OCI-LY1 (cell line): Measurements from ENCODE around the gene PNPLA6.
"Not testable (repeated sequence)": the region's sequence is repeated elsewhere in the genome, so short reads cannot be mapped to it uniquely, and the experiment has no call there.

ENCODE experiments used
- H2AFZ ChIP-seq: fragments of 200-600 bp; sonication (generic), shearing (Covaris generic); 2 replicates; pipeline ENCODE4 v1.6.0; 2014; ENCODE audit warnings: antibody characterized with exemption, mild to moderate bottlenecking, low read length
- H3F3A ChIP-seq: fragments of 200-600 bp; sonication (generic), shearing (Covaris generic); 2 replicates; pipeline ENCODE4 v1.6.0; 2014; ENCODE audit warnings: mild to moderate bottlenecking, antibody characterized with exemption, low read length, moderate library complexity; ENCODE audit not compliant: insufficient read depth
- H3K27ac ChIP-seq: fragments of 200-600 bp; sonication (generic); 2 replicates; pipeline ENCODE4 v1.5.1; 2014; ENCODE audit warnings: low read length, mixed run types, mild to moderate bottlenecking, low read depth; ENCODE audit not compliant: poor library complexity, severe bottlenecking
- H3K27me3 ChIP-seq: fragments of 200-600 bp; sonication (generic); 2 replicates; pipeline ENCODE4 v1.6.0; 2014; ENCODE audit warnings: antibody characterized with exemption, mild to moderate bottlenecking, low read length, moderate library complexity; ENCODE audit not compliant: insufficient read depth
- H3K36me3 ChIP-seq: fragments of 200-600 bp; sonication (generic); 2 replicates; pipeline ENCODE4 v1.6.1; 2014; ENCODE audit warnings: mild to moderate bottlenecking, antibody characterized with exemption, low read length, moderate library complexity, mixed read lengths; ENCODE audit not compliant: insufficient read depth
- H3K4me1 ChIP-seq: fragments of 200-600 bp; sonication (generic); 2 replicates; pipeline ENCODE4 v1.5.1; 2014; ENCODE audit warnings: mild to moderate bottlenecking, low read length, moderate library complexity; ENCODE audit not compliant: insufficient read depth, severe bottlenecking
- H3K4me2 ChIP-seq: fragments of 200-600 bp; sonication (generic), shearing (Covaris generic); 2 replicates; pipeline ENCODE4 v1.6.1; 2014; ENCODE audit warnings: low read length
- H3K4me3 ChIP-seq: fragments of 200-600 bp; sonication (generic); 2 replicates; pipeline ENCODE4 v1.5.1; 2014; ENCODE audit warnings: low read length, low read depth, mild to moderate bottlenecking, mixed read lengths; ENCODE audit not compliant: poor library complexity, severe bottlenecking
- H3K79me2 ChIP-seq: fragments of 200-600 bp; shearing (Covaris generic); 2 replicates; pipeline ENCODE4 v1.6.1; 2016; ENCODE audit warnings: mixed run types, low read length, mixed read lengths; ENCODE audit not compliant: insufficient read depth
- H3K9ac ChIP-seq: fragments of 200-600 bp; sonication (generic), shearing (Covaris generic); 2 replicates; pipeline ENCODE4 v1.6.1; 2014; ENCODE audit warnings: mild to moderate bottlenecking, low read length, mixed read lengths
- H3K9me2 ChIP-seq: fragments of 200-600 bp; sonication (generic), shearing (Covaris generic); 2 replicates; pipeline ENCODE4 v1.6.1; 2014; ENCODE audit warnings: low read depth, mild to moderate bottlenecking, low read length, mixed read lengths
- H3K9me3 ChIP-seq: fragments of 200-600 bp; shearing (Covaris generic); 2 replicates; pipeline ENCODE4 v1.6.1; 2014; ENCODE audit warnings: low read length, mixed read lengths
- H4K20me1 ChIP-seq: fragments of 200-600 bp; sonication (generic), shearing (Covaris generic); 2 replicates; pipeline ENCODE4 v1.6.0; 2016; ENCODE audit warnings: mild to moderate bottlenecking, low read length; ENCODE audit not compliant: insufficient read depth
- CTCF ChIP-seq: fragments of 200-600 bp; sonication (generic), shearing (Covaris generic); IDR thresholded peaks from 2 replicates; pipeline ENCODE4 v1.5.1; 2017; ENCODE audit warnings: mild to moderate bottlenecking, antibody characterized with exemption, low read length, moderate library complexity, mixed read lengths
- EZH2 ChIP-seq: fragments of 200-600 bp; sonication (generic), shearing (Covaris generic); IDR thresholded peaks from 2 replicates; pipeline ENCODE4 v1.8.0; 2017; ENCODE audit warnings: borderline replicate concordance, mixed run types, mild to moderate bottlenecking, antibody characterized with exemption, low read length, moderate library complexity, mixed read lengths

PNPLA6 gene

GRCh38 chr19:7565332-7565731, 29.8 kb downstream of the PNPLA6 start:
- H3K9ac ChIP-seq = no peak overlapping the region
- H3K4me2 ChIP-seq = no peak overlapping the region
- no peak overlapping the region for H2AFZ ChIP-seq
- H3K36me3 ChIP-seq = peaks cover 6% of the 10 kb centered on the region; the same call in 1 of the 2 replicates
- no peaks in the 10 kb centered on the region for H4K20me1 ChIP-seq
- TF ChIP-seq EZH2 (no peak), CTCF (no peak)
- H3F3A ChIP-seq = no peaks in the 10 kb centered on the region
- H3K9me2 ChIP-seq = no peaks in the 10 kb centered on the region
- H3K9me3 ChIP-seq = no peaks in the 10 kb centered on the region
- no peak overlapping the region for H3K4me3 ChIP-seq
- H3K4me1 ChIP-seq = no peaks in the 10 kb centered on the region
- H3K27ac ChIP-seq = no peak overlapping the region
- H3K79me2 ChIP-seq = no peaks in the 10 kb centered on the region
- H3K27me3 ChIP-seq = no peaks in the 10 kb centered on the region

GRCh38 chr19:7570761-7571160, 35.2 kb downstream of the PNPLA6 start:
- Histone ChIP-seq H3K4me2 (no peak overlapping the region), H3K4me1 (no peaks in the 10 kb centered on the region), H3K9me3 (no peaks in the 10 kb centered on the region), H2AFZ (no peak overlapping the region), H4K20me1 (no peaks in the 10 kb centered on the region), H3K27ac (no peak overlapping the region), H3F3A (no peaks in the 10 kb centered on the region), H3K9ac (no peak overlapping the region), H3K27me3 (no peaks in the 10 kb centered on the region), H3K36me3 (no peaks in the 10 kb centered on the region), H3K9me2 (no peaks in the 10 kb centered on the region), H3K79me2 (no peaks in the 10 kb centered on the region), H3K4me3 (no peak overlapping the region)
- TF ChIP-seq EZH2 (no peak), CTCF (no peak)

- Histone ChIP-seq H3K9me3 (no peaks in the 10 kb centered on the region), H3K4me2 (no peak overlapping the region), H4K20me1 (no peaks in the 10 kb centered on the region), H3K79me2 (no peaks in the 10 kb centered on the region), H3K4me3 (no peak overlapping the region), H2AFZ (no peak overlapping the region), H3K27me3 (no peaks in the 10 kb centered on the region), H3K36me3 (no peaks in the 10 kb centered on the region), H3K27ac (no peak overlapping the region), H3K9ac (no peak overlapping the region), H3K9me2 (no peaks in the 10 kb centered on the region), H3K4me1 (no peaks in the 10 kb centered on the region), H3F3A (no peaks in the 10 kb centered on the region)
- TF ChIP-seq CTCF = no peak
- TF ChIP-seq EZH2 = no peak
Measured at GRCh38 chr19:7575434-7576040, 40.0 kb downstream of the PNPLA6 start.

- H3K36me3 ChIP-seq, H3K4me2 ChIP-seq, H3K9me3 ChIP-seq, H3K4me1 ChIP-seq, H3K9ac ChIP-seq, H3F3A ChIP-seq, H2AFZ ChIP-seq, H4K20me1 ChIP-seq, H3K27me3 ChIP-seq, H3K79me2 ChIP-seq, H3K27ac ChIP-seq, H3K9me2 ChIP-seq, H3K4me3 ChIP-seq: not testable (repeated sequence)
Measured at GRCh38 chr19:7577422-7577821, 41.9 kb downstream of the PNPLA6 start.
